ENCODE results near the gene MIAT. TPM values are rescaled to one million over a fixed set of nuclear protein-coding genes. Genes with fewer than 3 reads are reported as not detected.

The MIAT gene
- total and polyA plus RNA-seq, 9 of the 15 experiments (the other 6 are each of a cell fraction or from before 2014, with no cell fraction given) = 0.03 to 0.93 (median 0.34) TPM

GRCh38 chr22:26617271-26618199, 39.9 kb upstream of the MIAT start, which contains the start of gene CRYBB1 (continued):
- no peak for TF ChIP-seq ILF3 (IDR thresholded peaks at IDR 0.05; ENCODE audit: borderline replicate concordance)
- TF ChIP-seq, protein P1, sequence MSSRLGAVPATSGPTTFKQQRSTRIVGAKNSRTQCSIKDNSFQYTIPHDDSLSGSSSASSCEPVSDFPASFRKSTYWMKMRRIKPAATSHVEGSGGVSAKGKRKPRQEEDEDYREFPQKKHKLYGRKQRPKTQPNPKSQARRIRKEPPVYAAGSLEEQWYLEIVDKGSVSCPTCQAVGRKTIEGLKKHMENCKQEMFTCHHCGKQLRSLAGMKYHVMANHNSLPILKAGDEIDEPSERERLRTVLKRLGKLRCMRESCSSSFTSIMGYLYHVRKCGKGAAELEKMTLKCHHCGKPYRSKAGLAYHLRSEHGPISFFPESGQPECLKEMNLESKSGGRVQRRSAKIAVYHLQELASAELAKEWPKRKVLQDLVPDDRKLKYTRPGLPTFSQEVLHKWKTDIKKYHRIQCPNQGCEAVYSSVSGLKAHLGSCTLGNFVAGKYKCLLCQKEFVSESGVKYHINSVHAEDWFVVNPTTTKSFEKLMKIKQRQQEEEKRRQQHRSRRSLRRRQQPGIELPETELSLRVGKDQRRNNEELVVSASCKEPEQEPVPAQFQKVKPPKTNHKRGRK (tag; IDR thresholded peaks at IDR 0.05) = peak; percentile 35; the same call in 1 of the 2 replicates
- TF ChIP-seq PYGO2 (tag; IDR thresholded peaks at IDR 0.05) = no peak
- TF ChIP-seq NCOA1 (IDR thresholded peaks at IDR 0.05; ENCODE audit: low read depth) = peak; percentile 31; the same call in 1 of the 2 replicates
- peak; percentile 63; the same call in 1 of the 2 replicates for TF ChIP-seq EHMT2 (IDR thresholded peaks at IDR 0.05)
- TF ChIP-seq POLR3A (IDR thresholded peaks at IDR 0.05; ENCODE audit: borderline replicate concordance, extremely low read depth, insufficient read depth, insufficient read length) = no peak
- TF ChIP-seq RBM39 (optimal IDR thresholded peaks at IDR 0.05; ENCODE audit: low read depth, low read length) = no peak
- TF ChIP-seq BMI1 (IDR thresholded peaks at IDR 0.05; ENCODE audit: low read length) = no peak
- TF ChIP-seq ZNF586 (CRISPR knock-in tag; conservative IDR thresholded peaks at IDR 0.05) = no peak
- peak; percentile 72; the same call in 1 of the 2 replicates for TF ChIP-seq THRAP3 (IDR thresholded peaks at IDR 0.05; ENCODE audit: borderline replicate concordance)
- 0 out of 2 replicates have a peak, but pooled peaks have one; percentile 50 for TF ChIP-seq PHB2 (IDR thresholded peaks at IDR 0.05; ENCODE audit: low read depth)
- TF ChIP-seq TRIM24 (IDR thresholded peaks at IDR 0.05) = peak; percentile 30 to 54; a peak in 2 of 4 replicates
- TF ChIP-seq SNIP1 (IDR thresholded peaks at IDR 0.05; ENCODE audit: low read depth) = 0 out of 2 replicates have a peak, but pooled peaks have one; percentile 23
- TF ChIP-seq ZNF75A (CRISPR knock-in tag; IDR thresholded peaks at IDR 0.05) = no peak
- no peak for TF ChIP-seq ZNF551 (CRISPR knock-in tag; IDR thresholded peaks at IDR 0.05)
- TF ChIP-seq, protein P2, sequence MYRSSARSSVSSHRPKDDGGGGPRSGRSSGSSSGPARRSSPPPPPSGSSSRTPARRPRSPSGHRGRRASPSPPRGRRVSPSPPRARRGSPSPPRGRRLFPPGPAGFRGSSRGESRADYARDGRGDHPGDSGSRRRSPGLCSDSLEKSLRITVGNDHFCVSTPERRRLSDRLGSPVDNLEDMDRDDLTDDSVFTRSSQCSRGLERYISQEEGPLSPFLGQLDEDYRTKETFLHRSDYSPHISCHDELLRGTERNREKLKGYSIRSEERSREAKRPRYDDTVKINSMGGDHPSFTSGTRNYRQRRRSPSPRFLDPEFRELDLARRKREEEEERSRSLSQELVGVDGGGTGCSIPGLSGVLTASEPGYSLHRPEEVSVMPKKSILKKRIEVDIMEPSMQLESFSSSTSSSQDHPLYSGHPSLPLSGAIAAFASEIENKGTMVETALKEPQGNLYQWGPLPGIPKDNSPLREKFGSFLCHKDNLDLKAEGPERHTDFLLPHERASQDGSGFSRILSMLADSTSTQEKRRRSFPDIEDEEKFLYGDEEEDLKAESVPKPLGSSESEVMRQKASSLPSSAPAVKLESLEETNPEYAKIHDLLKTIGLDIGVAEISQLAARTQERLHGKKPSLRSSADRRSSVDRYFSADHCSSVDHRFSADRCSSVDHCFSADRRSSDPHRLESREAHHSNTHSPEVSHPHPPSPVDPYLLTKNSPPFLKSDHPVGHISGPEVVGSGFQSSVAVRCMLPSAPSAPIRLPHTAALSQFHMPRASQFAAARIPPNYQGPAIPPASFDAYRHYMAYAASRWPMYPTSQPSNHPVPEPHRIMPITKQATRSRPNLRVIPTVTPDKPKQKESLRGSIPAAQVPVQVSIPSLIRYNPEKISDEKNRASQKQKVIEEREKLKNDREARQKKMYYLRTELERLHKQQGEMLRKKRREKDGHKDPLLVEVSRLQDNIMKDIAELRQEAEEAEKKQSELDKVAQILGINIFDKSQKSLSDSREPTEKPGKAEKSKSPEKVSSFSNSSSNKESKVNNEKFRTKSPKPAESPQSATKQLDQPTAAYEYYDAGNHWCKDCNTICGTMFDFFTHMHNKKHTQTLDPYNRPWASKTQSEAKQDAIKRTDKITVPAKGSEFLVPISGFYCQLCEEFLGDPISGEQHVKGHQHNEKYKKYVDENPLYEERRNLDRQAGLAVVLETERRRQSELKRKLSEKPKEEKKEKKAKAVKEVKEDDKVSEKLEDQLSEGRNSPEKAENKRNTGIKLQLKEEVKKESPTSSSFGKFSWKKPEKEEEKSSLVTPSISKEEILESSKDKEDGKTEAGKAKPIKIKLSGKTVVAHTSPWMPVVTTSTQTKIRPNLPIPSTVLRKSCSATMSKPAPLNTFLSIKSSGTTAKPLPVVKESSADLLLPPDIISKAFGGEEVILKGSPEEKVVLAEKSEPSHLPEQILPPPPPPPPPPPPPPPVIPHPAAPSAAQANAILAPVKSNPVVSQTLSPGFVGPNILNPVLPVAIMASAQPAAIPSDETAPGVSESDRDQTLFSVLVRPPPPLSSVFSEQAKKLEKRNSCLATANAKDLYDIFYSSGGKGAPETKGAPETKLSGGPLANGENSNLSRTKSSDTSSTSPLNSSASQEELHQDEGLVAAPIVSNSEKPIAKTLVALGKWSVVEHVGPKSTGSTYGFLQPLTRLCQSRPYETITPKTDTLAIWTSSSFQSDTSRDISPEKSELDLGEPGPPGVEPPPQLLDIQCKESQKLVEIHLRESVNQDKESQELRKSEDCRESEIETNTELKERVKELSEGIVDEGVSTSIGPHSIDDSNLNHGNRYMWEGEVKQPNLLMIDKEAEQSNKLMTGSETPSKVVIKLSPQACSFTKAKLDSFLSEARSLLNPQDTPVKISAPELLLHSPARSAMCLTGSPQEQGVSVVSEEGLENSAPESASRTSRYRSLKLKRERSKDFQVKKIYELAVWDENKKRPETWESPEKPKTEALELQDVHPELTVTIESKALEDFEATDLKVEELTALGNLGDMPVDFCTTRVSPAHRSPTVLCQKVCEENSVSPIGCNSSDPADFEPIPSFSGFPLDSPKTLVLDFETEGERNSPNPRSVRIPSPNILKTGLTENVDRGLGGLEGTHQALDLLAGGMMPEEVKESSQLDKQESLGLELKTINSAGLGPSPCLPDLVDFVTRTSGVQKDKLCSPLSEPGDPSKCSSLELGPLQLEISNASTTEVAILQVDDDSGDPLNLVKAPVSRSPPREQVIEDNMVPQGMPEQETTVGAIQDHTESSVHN (IDR thresholded peaks at IDR 0.05; ENCODE audit: borderline replicate concordance in 1 of 2, low read depth in 1 of 2) = 0 out of 4 replicates have a peak, but pooled peaks of 1 of the 2 experiments have one; percentile 20
